ENCODE data around the gene SLX4IP. TPM values are rescaled to one million over a fixed set of nuclear protein-coding genes. Genes with fewer than 3 reads are reported as not detected.

SLX4IP gene
- total and polyA plus RNA-seq, 2 of the 13 experiments (the other 11 are each of a cell fraction or from before 2014, with no cell fraction given), result 3.6 to 7.3 TPM

DNA sequence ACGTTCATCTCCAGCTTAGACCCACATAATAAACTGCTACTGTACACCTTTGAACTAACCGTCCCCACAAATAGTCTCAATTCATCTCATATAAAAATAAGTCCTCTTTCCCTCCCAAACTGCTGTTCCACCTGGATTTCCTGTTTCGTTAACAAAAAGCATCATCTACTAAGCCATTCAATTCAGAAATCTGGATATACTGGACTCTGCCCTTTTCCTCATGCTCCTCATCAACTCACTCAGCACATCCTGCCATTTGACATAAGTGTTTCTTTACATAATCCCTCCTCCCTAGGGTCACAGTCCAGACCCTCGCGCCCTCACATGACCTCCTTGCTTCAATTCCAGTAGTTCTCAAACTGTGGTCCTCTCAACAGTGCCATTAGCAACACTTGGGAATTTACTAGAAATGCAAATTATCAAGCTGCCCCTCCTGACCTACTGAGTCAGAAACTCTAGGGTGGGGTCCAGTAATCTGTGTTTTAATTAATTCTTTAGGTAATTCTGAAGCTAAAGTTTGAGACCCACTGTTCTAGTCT lies 5.6 kb upstream of the SLX4IP start:
- peaks cover 23% of the 10 kb centered on the region for H4K20me1 ChIP-seq (ENCODE audit: insufficient read depth, low read length)
- H3K9ac ChIP-seq (ENCODE audit: insufficient read depth, low read depth, low read length), result no peak overlapping the region
- peak overlapping the region in 1 of 3 experiments; percentile 10; a peak in 1 of 6 replicates for H3K4me3 ChIP-seq (replicated peaks in 1 of 3; ENCODE audit: insufficient read depth in 1 of 3, low read depth in 2 of 3, low read length in 3 of 3)
- H3K27ac ChIP-seq (ENCODE audit: extremely low read length, insufficient read depth, low read length), result peak overlapping the region; percentile 62
- DNase-seq (ENCODE audit: low spot score), result peak; percentile 84
- peak overlapping the region; percentile 36 for H3K4me2 ChIP-seq (ENCODE audit: low read depth, low read length)
- POLR2A ChIA-PET, result interaction anchor here (1.8 kb wide), 1 partner anchor 113 kb away, joined by 4 read pairs; no protein-coding TSS in a partner anchor
- FAIRE-seq, result peak; percentile 30
- H3K4me1 ChIP-seq (ENCODE audit: insufficient read depth, low read length), result peaks cover 63% of the 10 kb centered on the region
- ATAC-seq, result no peak
- H3K36me3 ChIP-seq (replicated peaks in 1 of 2; ENCODE audit: control insufficient read depth in 1 of 2, insufficient read depth in 2 of 2, low read length in 2 of 2), result peaks cover 4 to 22% of the 10 kb centered on the region in 2 experiments; a peak in 4 of 5 replicates
- H3K27me3 ChIP-seq (ENCODE audit: control insufficient read depth in 1 of 2, insufficient read depth in 2 of 2, low read length in 2 of 2), result no peaks in the 10 kb centered on the region; a peak in 1 of 5 replicates
- H3K79me2 ChIP-seq (ENCODE audit: insufficient read depth, low read length), result peaks cover 92% of the 10 kb centered on the region
- no peak overlapping the region for H2AFZ ChIP-seq (ENCODE audit: low read length)
- CTCF ChIA-PET (ENCODE audit: low intra/inter-chr PET ratio, low total read pairs), result interaction anchor here (5.0 kb wide), 1 partner anchor 113 kb away, joined by 59 read pairs; no protein-coding TSS in a partner anchor
- no TSS peak for BruUV-seq (replicated peaks)
- intact Hi-C loops (cut with micrococcal nuclease; ENCODE audit: unreplicated experiment), result loop anchor here (5.0 kb wide), 1 partner anchor 1113 kb away; no protein-coding TSS in a partner anchor
- WGBS (ENCODE audit: low lambda C conversion rate), result 78% methylated on average over 5 of the region's 5 CpGs
- in situ Hi-C loops (cut with HindIII; ENCODE audit: extremely low pct_ligation_motif_present, low pct_unique_long_range_greater_than_20kb), result loop anchor here (5.0 to 25.0 kb wide), 4 partner anchors 112 to 1108 kb away; no protein-coding TSS in a partner anchor
- no peaks in the 10 kb centered on the region for H3K9me3 ChIP-seq (ENCODE audit: low read length)
- no peak for TF ChIP-seq ZNF350 (CRISPR knock-in tag; IDR thresholded peaks at IDR 0.05; ENCODE audit: borderline replicate concordance, low read depth)
- no peak for TF ChIP-seq ZNF543 (CRISPR knock-in tag; IDR thresholded peaks at IDR 0.05)
- TF ChIP-seq TRIM24 (CRISPR knock-in tag; IDR thresholded peaks at IDR 0.05), result 0 out of 2 replicates have a peak, but pooled peaks have one; percentile 76
- no peak for TF ChIP-seq PHF20 (CRISPR knock-in tag; IDR thresholded peaks at IDR 0.05)
- no peak; the same call in 1 of the 2 replicates for TF ChIP-seq POLR2G (IDR thresholded peaks at IDR 0.05; ENCODE audit: low read depth, low read length)
- no peak for TF ChIP-seq ZNF256 (CRISPR knock-in tag; conservative IDR thresholded peaks at IDR 0.05)
- TF ChIP-seq, protein P1, sequence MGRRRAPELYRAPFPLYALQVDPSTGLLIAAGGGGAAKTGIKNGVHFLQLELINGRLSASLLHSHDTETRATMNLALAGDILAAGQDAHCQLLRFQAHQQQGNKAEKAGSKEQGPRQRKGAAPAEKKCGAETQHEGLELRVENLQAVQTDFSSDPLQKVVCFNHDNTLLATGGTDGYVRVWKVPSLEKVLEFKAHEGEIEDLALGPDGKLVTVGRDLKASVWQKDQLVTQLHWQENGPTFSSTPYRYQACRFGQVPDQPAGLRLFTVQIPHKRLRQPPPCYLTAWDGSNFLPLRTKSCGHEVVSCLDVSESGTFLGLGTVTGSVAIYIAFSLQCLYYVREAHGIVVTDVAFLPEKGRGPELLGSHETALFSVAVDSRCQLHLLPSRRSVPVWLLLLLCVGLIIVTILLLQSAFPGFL (CRISPR knock-in tag; IDR thresholded peaks at IDR 0.05), result no peak
- TF ChIP-seq NR2C2 (CRISPR knock-in tag; IDR thresholded peaks at IDR 0.05; ENCODE audit: borderline replicate concordance), result peak; percentile 72
- TF ChIP-seq BCL6 (CRISPR knock-in tag; IDR thresholded peaks at IDR 0.05), result peak; percentile 76
- TF ChIP-seq ZFP36 (IDR thresholded peaks at IDR 0.05; ENCODE audit: borderline replicate concordance, low read depth, low read length, partially characterized antibody), result no peak
- TF ChIP-seq NFIC (IDR thresholded peaks at IDR 0.05; ENCODE audit: low read length), result 0 out of 2 replicates have a peak, but pooled peaks have one; percentile 41
- no peak for TF ChIP-seq GLI4 (CRISPR knock-in tag; IDR thresholded peaks at IDR 0.05; ENCODE audit: borderline replicate concordance)
- TF ChIP-seq, protein P2, sequence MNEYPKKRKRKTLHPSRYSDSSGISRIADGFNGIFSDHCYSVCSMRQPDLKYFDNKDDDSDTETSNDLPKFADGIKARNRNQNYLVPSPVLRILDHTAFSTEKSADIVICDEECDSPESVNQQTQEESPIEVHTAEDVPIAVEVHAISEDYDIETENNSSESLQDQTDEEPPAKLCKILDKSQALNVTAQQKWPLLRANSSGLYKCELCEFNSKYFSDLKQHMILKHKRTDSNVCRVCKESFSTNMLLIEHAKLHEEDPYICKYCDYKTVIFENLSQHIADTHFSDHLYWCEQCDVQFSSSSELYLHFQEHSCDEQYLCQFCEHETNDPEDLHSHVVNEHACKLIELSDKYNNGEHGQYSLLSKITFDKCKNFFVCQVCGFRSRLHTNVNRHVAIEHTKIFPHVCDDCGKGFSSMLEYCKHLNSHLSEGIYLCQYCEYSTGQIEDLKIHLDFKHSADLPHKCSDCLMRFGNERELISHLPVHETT (CRISPR knock-in tag; conservative IDR thresholded peaks at IDR 0.05), result no peak
- TF ChIP-seq ZNF224 (CRISPR knock-in tag; IDR thresholded peaks at IDR 0.05), result no peak
- no peak for TF ChIP-seq ZNF530 (CRISPR knock-in tag; IDR thresholded peaks at IDR 0.05; ENCODE audit: low read depth)
- TF ChIP-seq, protein P3, sequence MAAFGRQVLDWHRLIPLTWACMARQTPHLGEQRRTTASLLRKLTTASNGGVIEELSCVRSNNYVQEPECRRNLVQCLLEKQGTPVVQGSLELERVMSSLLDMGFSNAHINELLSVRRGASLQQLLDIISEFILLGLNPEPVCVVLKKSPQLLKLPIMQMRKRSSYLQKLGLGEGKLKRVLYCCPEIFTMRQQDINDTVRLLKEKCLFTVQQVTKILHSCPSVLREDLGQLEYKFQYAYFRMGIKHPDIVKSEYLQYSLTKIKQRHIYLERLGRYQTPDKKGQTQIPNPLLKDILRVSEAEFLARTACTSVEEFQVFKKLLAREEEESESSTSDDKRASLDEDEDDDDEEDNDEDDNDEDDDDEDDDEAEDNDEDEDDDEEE (CRISPR knock-in tag; IDR thresholded peaks at IDR 0.05), result no peak
- no peak for TF ChIP-seq YEATS4 (CRISPR knock-in tag; IDR thresholded peaks at IDR 0.05; ENCODE audit: borderline replicate concordance)
- no peak for TF ChIP-seq PRPF4 (IDR thresholded peaks at IDR 0.05; ENCODE audit: low read depth, low read length, poor library complexity, severe bottlenecking)
- TF ChIP-seq GTF2F1 (IDR thresholded peaks at IDR 0.05; ENCODE audit: low read length), result no peak
- TF ChIP-seq, protein P4, sequence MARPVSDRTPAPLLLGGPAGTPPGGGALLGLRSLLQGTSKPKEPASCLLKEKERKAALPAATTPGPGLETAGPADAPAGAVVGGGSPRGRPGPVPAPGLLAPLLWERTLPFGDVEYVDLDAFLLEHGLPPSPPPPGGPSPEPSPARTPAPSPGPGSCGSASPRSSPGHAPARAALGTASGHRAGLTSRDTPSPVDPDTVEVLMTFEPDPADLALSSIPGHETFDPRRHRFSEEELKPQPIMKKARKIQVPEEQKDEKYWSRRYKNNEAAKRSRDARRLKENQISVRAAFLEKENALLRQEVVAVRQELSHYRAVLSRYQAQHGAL (CRISPR knock-in tag; IDR thresholded peaks at IDR 0.05; ENCODE audit: not compliant biosample characterization), result no peak
- no peak for TF ChIP-seq CEBPB (IDR thresholded peaks at IDR 0.05; ENCODE audit: borderline replicate concordance, low read depth, low read length)
